H1 (cell line): ENCODE data around the gene CDADC1. TPM values are rescaled to one million over a fixed set of nuclear protein-coding genes. Genes with fewer than 3 reads are reported as not detected.

Experiments used
- CBX8 ChIP-seq: fragments of 300-800, 300-1000 bp; sonication (generic); IDR thresholded peaks from 2 replicates; pipeline ENCODE4 v1.7.1; 2016; ENCODE audit warnings: low read depth, low read length, borderline replicate concordance
- GABPA ChIP-seq: IDR thresholded peaks from 2 replicates; pipeline ENCODE4 v1.6.1; 2011; ENCODE audit warnings: mild to moderate bottlenecking, low read length, moderate library complexity, borderline replicate concordance; ENCODE audit not compliant: insufficient read depth
- GTF2F1 ChIP-seq: IDR thresholded peaks from 2 replicates; pipeline ENCODE4 v1.6.1; 2012; ENCODE audit warnings: low read depth, low read length, improper control_type of control experiment, borderline replicate concordance
- RBBP5 ChIP-seq: IDR thresholded peaks from 2 replicates; pipeline ENCODE4 v1.7.1; 2012; ENCODE audit warnings: low read depth, mild to moderate bottlenecking, inconsistent platforms, low read length, moderate library complexity, borderline replicate concordance
- SAP30 ChIP-seq: fragments of 300-600 bp; sonication (generic); IDR thresholded peaks from 2 replicates; pipeline ENCODE4 v1.7.1; 2012; ENCODE audit warnings: low read length, moderate library complexity, mild to moderate bottlenecking, inconsistent platforms; ENCODE audit not compliant: insufficient read depth, insufficient replicate concordance
- TBP ChIP-seq: IDR thresholded peaks from 2 replicates; pipeline ENCODE4 v1.6.1; 2011; ENCODE audit warnings: low read depth, low read length, improper control_type of control experiment
- polyA plus RNA-seq, 7 experiments: library from polyadenylated mRNA; depleted of rRNA in 3 of 7; stranded (reverse) in 5 of 7; unstranded in 2 of 7; fragments of >200 nt in 5 of 7; fragments of 200-250 nt in 2 of 7; gene quantifications; 1 replicate in 5 of 7; 2 replicates in 1 of 7; 4 replicates in 1 of 7; pipeline versions ENCODE4 v1.2.1 to v1.2.3, GENCODE V29; 2011 to 2013; ENCODE audit warnings: missing spikeins in 2 of 7, mixed read lengths in 2 of 7
- total RNA-seq: library from RNA; stranded (reverse); fragmentation: NEBNext Ultra II Directional; extraction: Animal tissue kit (Norgen Biotek cat#: 25700); gene quantifications from 2 replicates; pipeline ENCODE4 v1.2.1, GENCODE V29; 2021
- TF ChIP-seq, protein P1 (sequence below): fragments of 300-600 bp; sonication (generic); IDR thresholded peaks from 2 replicates; pipeline ENCODE4 v1.7.1; 2012; ENCODE audit warnings: low read length, moderate library complexity, mild to moderate bottlenecking, inconsistent platforms; ENCODE audit not compliant: insufficient replicate concordance
- TF ChIP-seq, protein P2 (sequence below), 3 experiments: IDR thresholded peaks; 1 replicate in 2 of 3; 2 replicates in 1 of 3; pipeline versions ENCODE4 v1.5.1 to v1.6.1; 2011; ENCODE audit warnings: low read length in 3 of 3, mild to moderate bottlenecking in 3 of 3, inconsistent platforms in 2 of 3, low read depth in 1 of 3, moderate library complexity in 1 of 3; ENCODE audit not compliant: insufficient read depth in 1 of 3; ENCODE audit errors: control extremely low read depth in 1 of 3

The CDADC1 gene
- total and polyA plus RNA-seq, 2 of the 8 experiments (the other 6 are each of a cell fraction or from before 2014, with no cell fraction given): 0.98 to 2.7 TPM

- TF ChIP-seq, protein P1, sequence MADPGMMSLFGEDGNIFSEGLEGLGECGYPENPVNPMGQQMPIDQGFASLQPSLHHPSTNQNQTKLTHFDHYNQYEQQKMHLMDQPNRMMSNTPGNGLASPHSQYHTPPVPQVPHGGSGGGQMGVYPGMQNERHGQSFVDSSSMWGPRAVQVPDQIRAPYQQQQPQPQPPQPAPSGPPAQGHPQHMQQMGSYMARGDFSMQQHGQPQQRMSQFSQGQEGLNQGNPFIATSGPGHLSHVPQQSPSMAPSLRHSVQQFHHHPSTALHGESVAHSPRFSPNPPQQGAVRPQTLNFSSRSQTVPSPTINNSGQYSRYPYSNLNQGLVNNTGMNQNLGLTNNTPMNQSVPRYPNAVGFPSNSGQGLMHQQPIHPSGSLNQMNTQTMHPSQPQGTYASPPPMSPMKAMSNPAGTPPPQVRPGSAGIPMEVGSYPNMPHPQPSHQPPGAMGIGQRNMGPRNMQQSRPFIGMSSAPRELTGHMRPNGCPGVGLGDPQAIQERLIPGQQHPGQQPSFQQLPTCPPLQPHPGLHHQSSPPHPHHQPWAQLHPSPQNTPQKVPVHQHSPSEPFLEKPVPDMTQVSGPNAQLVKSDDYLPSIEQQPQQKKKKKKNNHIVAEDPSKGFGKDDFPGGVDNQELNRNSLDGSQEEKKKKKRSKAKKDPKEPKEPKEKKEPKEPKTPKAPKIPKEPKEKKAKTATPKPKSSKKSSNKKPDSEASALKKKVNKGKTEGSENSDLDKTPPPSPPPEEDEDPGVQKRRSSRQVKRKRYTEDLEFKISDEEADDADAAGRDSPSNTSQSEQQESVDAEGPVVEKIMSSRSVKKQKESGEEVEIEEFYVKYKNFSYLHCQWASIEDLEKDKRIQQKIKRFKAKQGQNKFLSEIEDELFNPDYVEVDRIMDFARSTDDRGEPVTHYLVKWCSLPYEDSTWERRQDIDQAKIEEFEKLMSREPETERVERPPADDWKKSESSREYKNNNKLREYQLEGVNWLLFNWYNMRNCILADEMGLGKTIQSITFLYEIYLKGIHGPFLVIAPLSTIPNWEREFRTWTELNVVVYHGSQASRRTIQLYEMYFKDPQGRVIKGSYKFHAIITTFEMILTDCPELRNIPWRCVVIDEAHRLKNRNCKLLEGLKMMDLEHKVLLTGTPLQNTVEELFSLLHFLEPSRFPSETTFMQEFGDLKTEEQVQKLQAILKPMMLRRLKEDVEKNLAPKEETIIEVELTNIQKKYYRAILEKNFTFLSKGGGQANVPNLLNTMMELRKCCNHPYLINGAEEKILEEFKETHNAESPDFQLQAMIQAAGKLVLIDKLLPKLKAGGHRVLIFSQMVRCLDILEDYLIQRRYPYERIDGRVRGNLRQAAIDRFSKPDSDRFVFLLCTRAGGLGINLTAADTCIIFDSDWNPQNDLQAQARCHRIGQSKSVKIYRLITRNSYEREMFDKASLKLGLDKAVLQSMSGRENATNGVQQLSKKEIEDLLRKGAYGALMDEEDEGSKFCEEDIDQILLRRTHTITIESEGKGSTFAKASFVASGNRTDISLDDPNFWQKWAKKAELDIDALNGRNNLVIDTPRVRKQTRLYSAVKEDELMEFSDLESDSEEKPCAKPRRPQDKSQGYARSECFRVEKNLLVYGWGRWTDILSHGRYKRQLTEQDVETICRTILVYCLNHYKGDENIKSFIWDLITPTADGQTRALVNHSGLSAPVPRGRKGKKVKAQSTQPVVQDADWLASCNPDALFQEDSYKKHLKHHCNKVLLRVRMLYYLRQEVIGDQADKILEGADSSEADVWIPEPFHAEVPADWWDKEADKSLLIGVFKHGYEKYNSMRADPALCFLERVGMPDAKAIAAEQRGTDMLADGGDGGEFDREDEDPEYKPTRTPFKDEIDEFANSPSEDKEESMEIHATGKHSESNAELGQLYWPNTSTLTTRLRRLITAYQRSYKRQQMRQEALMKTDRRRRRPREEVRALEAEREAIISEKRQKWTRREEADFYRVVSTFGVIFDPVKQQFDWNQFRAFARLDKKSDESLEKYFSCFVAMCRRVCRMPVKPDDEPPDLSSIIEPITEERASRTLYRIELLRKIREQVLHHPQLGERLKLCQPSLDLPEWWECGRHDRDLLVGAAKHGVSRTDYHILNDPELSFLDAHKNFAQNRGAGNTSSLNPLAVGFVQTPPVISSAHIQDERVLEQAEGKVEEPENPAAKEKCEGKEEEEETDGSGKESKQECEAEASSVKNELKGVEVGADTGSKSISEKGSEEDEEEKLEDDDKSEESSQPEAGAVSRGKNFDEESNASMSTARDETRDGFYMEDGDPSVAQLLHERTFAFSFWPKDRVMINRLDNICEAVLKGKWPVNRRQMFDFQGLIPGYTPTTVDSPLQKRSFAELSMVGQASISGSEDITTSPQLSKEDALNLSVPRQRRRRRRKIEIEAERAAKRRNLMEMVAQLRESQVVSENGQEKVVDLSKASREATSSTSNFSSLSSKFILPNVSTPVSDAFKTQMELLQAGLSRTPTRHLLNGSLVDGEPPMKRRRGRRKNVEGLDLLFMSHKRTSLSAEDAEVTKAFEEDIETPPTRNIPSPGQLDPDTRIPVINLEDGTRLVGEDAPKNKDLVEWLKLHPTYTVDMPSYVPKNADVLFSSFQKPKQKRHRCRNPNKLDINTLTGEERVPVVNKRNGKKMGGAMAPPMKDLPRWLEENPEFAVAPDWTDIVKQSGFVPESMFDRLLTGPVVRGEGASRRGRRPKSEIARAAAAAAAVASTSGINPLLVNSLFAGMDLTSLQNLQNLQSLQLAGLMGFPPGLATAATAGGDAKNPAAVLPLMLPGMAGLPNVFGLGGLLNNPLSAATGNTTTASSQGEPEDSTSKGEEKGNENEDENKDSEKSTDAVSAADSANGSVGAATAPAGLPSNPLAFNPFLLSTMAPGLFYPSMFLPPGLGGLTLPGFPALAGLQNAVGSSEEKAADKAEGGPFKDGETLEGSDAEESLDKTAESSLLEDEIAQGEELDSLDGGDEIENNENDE: no peak
- TF ChIP-seq TBP: no peak
- no peak for TF ChIP-seq GABPA
- no peak for TF ChIP-seq GTF2F1
- no peak for TF ChIP-seq CBX8
- no peak for TF ChIP-seq SAP30
- no peak for TF ChIP-seq RBBP5
- TF ChIP-seq, protein P2, sequence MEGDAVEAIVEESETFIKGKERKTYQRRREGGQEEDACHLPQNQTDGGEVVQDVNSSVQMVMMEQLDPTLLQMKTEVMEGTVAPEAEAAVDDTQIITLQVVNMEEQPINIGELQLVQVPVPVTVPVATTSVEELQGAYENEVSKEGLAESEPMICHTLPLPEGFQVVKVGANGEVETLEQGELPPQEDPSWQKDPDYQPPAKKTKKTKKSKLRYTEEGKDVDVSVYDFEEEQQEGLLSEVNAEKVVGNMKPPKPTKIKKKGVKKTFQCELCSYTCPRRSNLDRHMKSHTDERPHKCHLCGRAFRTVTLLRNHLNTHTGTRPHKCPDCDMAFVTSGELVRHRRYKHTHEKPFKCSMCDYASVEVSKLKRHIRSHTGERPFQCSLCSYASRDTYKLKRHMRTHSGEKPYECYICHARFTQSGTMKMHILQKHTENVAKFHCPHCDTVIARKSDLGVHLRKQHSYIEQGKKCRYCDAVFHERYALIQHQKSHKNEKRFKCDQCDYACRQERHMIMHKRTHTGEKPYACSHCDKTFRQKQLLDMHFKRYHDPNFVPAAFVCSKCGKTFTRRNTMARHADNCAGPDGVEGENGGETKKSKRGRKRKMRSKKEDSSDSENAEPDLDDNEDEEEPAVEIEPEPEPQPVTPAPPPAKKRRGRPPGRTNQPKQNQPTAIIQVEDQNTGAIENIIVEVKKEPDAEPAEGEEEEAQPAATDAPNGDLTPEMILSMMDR (IDR thresholded peaks at IDR 0.05; ENCODE audit: control extremely low read depth in 1 of 3, insufficient read depth in 1 of 3, low read depth in 1 of 3, low read length in 3 of 3): peak; percentile 6 to 61 (median 49); a peak in 3 of 4 replicates
Observed at GRCh38 chr13:49214917-49215376, 32.8 kb upstream of the CDADC1 start (continued).
